CD4-positive, alpha-beta T cell treated with Interleukin-1 beta for 1 hour (primary cell): ENCODE results near the gene PLA2G12B.
"Not testable (repeated sequence)": the region's sequence is repeated elsewhere in the genome, so short reads cannot be mapped to it uniquely, and the experiment has no call there.

Source experiments
- DNase-seq, 2 donors: peaks; one replicate each; pipeline ENCODE4 v3.0.0-alpha.2; 2020 to 2022

PLA2G12B gene

DNA sequence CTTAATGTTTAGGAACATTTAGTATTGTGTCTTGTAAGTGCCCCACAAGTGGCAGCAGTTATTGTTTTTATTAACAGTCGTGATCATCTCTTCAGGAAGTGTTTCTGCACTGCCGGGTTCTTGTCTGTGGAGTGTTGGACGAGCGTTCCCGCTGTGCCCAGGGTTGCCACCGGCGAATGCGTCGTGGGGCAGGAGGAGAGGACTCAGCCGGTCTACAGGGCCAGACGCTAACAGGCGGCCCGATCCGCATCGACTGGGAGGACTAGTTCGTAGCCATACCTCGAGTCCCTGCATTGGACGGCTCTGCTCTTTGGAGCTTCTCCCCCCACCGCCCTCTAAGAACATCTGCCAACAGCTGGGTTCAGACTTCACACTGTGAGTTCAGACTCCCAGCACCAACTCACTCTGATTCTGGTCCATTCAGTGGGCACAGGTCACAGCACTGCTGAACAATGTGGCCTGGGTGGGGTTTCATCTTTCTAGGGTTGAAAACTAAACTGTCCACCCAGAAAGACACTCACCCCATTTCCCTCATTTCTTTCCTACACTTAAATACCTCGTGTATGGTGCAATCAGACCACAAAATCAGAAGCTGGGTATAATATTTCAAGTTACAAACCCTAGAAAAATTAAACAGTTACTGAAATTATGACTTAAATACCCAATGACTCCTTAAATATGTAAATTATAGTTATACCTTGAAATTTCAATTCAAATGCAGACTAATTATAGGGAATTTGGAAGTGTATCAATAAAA is 22.2 kb downstream of the PLA2G12B start:
- no peak for DNase-seq

GRCh38 chr10:72930276-72930675 is 24.3 kb downstream of the PLA2G12B start:
- DNase-seq: no peak

- DNase-seq: no peak
Measured at GRCh38 chr10:72928798-72929197, 25.8 kb downstream of the PLA2G12B start.

- DNase-seq: no peak
Measured at GRCh38 chr10:72927485-72927884, 27.1 kb downstream of the PLA2G12B start.

GRCh38 chr10:72925951-72926465 is 28.6 kb downstream of the PLA2G12B start:
- no peak for DNase-seq

GRCh38 chr10:72924351-72924750 is 30.3 kb downstream of the PLA2G12B start:
- no peak for DNase-seq

DNA sequence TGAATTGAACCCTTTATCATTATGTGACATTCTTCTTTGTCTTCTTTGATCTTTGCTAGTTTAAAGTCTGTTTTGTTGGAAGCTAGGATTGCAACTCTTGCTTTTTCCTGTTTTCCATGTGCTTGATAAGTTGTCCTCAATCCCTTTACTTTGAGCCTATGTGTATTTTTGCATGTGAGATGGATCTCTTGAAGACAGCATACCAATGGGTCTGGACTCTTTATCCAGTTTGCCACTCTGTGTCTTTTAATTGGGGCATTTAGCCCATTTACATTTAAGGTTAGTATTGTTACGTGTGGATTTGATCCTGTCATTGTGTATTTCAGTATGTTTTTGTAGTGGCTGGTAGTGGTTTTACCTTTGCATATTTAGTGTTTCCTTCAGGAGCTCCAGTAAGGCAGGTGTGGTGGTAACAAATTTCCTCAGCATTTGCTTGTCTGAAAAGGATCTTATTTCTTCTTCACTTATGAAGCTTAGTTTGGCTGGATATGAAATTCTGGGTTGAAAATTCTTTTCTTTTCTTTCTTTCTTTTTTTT is 33.4 kb downstream of the PLA2G12B start:
- DNase-seq: not testable (repeated sequence)

GRCh38 chr10:72918352-72918751 is 36.3 kb downstream of the PLA2G12B start:
- DNase-seq: no peak

GRCh38 chr10:72917803-72918332 is 36.7 kb downstream of the PLA2G12B start:
- not testable (repeated sequence) for DNase-seq

GRCh38 chr10:72917201-72917600 is 37.4 kb downstream of the PLA2G12B start:
- not testable (repeated sequence) for DNase-seq

DNA sequence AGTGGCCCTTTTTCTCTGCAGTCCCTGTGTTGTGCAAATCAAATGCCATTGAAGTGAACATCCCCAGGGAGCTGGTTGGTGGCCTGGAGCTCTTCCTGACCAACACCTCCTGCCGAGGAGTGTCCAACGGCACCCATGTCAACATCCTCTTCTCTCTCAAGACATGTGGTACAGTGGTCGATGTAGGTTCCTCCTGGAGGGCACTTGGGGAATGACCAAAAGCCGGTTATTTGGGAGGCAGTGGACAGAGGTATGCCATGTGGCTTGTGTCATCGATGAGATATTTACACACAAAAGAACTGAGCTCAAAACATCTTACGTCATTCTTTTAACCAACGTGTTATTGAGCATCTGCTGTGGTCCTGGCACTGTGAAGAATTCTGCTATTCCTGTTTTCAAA is 41.3 kb downstream of the PLA2G12B start:
- DNase-seq: no peak

- no peak for DNase-seq
Measured at GRCh38 chr10:72912736-72913135, 41.9 kb downstream of the PLA2G12B start.

- no peak for DNase-seq
Measured at GRCh38 chr10:72911758-72912157, 42.8 kb downstream of the PLA2G12B start.

- no peak for DNase-seq
Measured at GRCh38 chr10:72910705-72911104, 43.9 kb downstream of the PLA2G12B start.

DNA sequence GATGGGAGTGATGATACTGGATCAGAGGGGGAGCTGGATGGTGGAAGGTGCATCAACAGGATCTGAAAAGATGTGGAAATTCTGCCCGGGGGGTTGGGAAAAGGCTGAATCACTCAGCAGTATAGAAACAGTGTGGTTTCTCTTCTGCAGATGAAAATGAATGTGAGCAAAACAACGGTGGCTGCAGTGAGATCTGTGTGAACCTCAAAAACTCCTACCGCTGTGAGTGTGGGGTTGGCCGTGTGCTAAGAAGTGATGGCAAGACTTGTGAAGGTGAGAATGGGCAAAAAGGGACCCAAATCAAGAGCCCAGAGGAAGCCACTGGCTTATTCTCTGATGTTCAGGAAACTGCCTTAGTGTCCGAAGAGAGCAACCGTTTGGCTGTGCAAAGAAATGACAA is 48.2 kb downstream of the PLA2G12B start:
- DNase-seq: no peak

DNA sequence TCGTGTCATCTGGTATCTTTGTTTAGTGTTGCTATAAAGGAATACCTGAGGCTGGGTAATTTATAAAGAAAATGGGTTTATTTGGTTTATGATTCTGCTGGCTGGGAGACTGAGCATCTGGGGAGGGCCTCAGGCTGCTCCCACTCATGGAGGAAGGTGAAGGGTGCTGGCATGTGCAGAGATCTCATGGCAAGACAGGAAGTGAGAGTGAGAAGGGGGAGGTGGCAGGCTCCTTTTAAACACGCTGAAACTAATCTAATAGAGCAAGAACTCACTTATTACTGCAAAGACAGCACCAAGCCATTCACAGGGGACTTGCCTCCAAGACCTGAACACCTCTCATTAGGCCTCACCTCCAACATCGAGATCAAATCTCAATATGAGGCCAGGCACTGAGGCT is 49.8 kb downstream of the PLA2G12B start:
- DNase-seq: no peak

GRCh38 chr10:72903941-72904446 is 50.6 kb downstream of the PLA2G12B start:
- not testable (repeated sequence) for DNase-seq

DNA sequence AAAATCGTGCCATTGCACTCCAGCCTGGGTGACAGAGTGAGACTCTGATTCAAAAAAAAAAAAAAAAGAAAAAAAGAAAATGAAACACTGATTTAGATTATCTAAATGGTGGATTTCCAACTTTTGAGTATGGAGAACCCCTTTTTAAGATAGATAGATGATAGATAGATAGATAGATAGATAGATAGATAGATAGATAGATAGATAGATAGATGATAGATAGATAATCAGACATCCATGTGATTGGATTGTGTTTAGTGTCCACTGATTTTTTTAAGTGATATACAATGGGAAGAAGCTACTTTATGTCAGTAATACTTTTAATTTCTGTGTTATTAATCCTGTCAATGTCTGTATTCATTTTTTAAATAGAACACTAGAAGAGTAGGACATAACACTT is 55.1 kb downstream of the PLA2G12B start:
- DNase-seq: no peak

DNA sequence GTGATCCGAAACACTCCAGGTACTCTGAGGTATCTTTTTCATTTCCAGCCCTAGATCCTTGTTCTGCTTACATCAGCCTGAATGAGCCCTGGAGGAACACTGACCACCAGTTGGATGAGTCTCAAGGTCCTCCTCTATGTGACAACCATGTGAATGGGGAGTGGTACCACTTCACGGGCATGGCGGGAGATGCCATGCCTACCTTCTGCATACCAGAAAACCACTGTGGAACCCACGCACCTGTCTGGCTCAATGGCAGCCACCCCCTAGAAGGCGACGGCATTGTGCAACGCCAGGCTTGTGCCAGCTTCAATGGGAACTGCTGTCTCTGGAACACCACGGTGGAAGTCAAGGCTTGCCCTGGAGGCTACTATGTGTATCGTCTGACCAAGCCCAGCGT is 56.0 kb downstream of the PLA2G12B start:
- no peak for DNase-seq

- DNase-seq: no peak
Measured at GRCh38 chr10:72895236-72895850, 59.3 kb downstream of the PLA2G12B start.

DNA sequence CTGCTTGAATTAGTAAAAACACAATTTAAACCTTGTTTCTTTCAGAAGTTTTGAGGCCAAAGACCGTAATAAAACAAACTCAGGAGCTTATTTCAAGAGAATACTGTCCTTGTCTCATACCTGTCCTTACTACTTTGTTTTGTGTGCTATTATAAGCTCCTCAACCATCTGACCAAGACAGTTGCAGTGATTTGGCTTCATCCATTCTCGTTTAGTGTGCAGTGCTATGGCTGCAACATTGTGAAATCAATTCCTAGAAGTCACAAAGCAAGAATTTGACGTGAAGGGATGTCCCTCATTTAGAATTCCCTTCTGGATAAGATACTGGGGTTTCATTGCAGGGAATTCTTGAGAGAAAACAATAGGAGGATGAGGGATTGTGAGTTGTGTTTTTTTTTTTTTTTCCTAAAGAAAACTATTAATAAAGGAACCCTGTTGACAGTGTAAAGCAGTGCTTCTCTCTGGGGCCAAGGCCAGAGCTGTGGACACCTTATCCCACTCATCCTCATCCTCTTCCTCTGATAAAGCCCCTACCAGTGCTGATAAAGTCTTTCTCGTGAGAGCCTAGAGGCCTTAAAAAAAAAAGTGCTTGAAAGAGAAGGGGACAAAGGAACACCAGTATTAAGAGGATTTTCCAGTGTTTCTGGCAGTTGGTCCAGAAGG is 61.3 kb downstream of the PLA2G12B start, which contains the start of gene OIT3:
OIT3 (plus strand) TSS at position 604 of the 663 bp plus-strand sequence. CDS start 60 bp downstream, outside the sequence.
- DNase-seq: no peak

DNA sequence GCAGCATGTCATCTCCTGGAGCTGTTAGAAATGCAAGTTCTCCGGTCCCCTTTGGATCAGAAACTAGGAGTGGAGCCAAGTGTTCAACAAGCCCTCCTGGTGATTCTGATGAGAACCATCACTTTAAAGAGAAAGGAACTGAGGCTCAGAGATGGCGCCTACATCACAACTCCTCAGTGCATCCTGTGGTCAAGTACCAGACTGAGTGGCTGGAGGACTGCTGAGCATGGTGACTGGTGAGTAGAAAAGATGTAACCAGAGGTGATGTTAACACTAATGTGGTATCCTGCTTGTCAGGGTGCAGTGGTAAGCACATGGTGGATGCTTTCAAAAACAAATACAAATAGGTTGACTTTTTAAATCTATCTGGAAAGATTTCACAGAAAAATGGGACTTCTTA is 64.5 kb downstream of the PLA2G12B start:
- DNase-seq: no peak

DNA sequence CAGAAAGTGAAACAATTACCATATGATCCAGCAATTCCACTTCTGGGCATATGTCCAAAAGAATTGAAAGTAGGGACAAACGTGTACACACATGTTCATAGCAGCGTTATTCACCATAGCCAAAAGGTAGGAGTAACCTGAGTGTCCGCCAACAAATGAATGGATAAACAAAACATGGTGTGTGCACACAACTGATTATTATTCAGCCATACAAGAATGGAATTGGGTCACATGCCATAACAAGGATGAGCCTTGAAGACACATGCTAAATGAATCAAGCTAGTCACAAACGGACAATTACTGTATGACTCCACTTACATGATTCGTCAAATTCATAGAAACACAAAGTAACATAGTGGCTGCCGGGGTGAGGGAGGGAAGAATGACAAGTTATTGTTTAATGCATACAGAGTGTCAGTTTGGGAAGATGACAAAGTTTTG is 65.2 kb downstream of the PLA2G12B start:
- DNase-seq: no peak
